Hepatic stellate cell (primary cell): ENCODE results near the gene GNAL.
"Not testable (repeated sequence)": the region's sequence is repeated elsewhere in the genome, so short reads cannot be mapped to it uniquely, and the experiment has no call there.

Experiments
- DNase-seq: peaks from one replicate; pipeline ENCODE4 v3.0.0; 2011; ENCODE audit warnings: low spot score

The GNAL gene

DNA sequence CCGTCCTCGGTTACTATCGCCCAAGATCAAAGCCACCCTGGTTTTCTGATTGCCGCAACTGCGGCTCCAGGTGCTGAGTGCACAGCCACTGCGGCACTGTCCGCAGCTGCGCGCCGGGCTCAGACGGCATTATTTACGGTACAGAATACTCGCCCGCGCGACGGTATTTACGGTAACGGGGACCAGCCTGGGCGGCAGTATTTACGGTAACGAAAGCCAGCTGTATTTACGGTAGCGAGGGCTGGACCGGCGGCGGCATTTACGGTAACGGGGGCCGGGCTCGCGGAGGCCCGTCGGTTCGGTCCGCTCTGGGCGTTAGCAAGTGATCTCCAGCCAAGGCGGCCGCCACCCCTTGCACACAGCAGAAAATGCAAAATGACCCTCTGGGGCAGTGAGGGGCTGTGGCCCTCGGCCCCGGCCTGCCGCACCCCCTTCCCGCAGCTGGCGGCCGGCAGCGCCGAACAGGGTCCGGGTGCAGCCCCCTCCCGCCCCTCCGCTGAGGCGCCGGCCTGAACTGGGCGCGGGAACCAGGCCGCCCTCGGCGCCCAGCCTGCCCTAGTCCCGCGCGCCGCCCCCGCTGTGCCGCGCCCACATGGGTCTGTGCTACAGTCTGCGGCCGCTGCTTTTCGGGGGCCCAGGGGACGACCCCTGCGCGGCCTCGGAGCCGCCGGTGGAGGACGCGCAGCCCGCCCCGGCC lies at the start of gene GNAL:
Gene GNAL (plus strand): TSS at position 293 of the 697 bp plus-strand sequence. CDS start 300 bp downstream, at position 593.
- DNase-seq, result peak; percentile 47

DNA sequence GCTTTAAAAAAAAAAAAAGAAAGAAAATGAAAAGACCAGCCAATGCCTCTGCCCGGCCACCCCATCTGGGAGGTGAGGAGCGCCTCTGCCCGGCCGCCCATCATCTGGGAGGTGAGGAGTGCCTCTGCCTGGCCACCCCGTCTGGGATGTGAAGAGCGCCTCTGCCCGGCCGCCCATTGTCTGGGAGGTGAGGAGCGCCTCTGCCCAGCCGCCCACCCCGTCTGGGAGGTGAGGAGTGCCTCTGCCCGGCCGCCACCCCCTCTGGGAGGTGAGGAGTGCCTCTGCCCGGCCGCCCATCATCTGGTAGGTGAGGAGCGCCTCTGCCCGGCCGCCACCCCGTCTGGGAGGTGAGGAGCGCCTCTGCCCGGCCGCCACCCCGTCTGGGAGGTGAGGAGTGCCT lies 41.8 kb upstream of the GNAL start:
- not testable (repeated sequence) for DNase-seq

DNA sequence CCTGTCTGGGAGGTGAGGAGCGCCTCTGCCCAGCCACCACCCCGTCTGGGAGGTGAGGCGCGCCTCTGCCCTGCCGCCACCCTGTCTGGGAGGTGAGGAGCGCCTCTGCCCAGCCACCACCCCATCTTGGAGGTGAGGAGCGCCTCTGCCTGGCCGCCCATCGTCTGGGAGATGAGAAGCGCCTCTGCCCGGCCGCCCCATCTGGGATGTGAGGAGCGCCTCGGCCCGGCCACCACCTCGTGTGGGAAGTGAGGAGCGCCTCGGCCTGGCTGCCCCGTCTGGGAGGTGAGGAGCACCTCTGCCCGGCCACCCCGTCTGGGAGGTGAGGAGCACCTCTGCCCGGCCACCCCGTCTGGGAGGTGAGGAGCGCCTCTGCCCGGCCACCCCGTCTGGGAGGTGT lies 41.3 kb upstream of the GNAL start:
- DNase-seq, result not testable (repeated sequence)

DNA sequence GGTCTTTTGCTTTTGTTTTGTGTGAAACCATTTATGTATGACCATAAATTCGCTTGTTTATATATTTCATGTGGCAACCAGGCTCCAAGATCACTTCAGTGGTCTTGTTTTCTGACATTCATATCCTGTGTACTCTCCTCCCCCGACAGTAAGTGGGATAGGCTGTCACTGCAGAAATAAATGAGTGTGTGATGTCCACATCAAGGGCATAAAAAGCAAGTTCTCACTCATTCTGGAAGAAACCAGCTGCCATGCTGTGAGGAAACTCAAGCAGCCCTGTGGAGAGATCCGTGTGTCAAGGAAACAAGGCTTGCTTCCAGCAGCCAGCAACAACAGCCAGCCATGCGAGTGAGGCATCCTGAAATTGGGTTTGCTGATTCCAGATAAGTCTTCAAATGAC lies 39.2 kb upstream of the GNAL start:
- DNase-seq, result no peak

GRCh38 chr18:11651899-11652298 lies 37.2 kb upstream of the GNAL start:
- DNase-seq, result no peak

- no peak for DNase-seq
Measured at GRCh38 chr18:11653521-11653920, 35.5 kb upstream of the GNAL start.

DNA sequence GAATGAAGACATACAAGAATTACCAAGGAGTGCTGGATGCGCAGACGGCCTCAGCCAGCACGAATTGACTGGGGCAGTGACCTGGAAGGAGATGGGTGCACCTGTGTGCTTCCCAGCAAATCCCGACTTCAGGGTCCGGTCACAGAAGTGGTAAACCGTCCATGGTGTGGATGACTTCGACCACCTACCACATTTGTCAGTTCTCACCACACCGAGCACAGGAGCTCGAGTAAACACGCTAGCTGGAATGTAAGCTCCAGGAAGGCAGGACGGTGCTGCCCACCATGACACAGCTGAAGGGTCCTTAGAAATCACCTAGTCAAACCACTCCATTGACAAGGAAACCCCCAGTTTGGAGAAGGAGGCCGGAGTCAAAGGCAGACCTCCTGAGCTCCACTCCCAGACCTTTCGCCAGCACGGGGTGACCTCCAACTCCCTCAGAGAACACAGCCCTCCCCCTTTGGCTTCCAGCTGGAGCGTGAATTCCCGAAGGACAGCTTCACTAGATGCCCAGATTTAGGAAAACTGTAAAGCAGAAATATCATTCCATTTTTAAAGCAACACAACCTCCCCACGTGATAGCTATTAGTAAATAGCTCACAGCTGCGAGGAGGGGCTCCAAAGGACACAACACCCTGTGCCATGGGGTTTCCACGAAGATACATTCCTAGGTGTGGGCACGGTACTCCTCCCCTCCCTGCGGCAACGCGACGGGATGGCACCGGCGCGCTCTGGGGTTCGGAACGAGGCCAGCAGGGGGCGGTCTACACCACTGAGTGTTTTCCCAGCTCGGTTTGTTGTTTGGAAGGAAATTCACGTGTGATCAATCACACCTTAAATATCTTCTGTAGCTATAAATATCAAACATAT lies 34.1 kb upstream of the GNAL start:
- peak; percentile 53 for DNase-seq

DNA sequence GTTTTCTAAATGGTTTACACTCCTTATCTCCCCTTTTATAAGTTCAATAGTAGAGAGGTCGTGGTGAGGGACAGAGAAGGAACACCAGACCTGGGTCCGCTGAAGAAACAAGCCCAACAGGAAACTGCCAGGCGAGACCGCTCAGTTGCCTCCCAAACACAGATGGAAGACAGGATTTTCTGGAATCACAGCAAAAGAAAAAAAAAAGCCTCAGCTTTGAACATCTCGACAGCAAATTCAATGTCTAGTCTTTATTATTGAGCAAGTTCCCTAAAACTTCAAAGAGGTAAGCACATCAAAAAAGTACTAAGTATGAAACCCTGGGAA lies 33.5 kb upstream of the GNAL start:
- no peak for DNase-seq

DNA sequence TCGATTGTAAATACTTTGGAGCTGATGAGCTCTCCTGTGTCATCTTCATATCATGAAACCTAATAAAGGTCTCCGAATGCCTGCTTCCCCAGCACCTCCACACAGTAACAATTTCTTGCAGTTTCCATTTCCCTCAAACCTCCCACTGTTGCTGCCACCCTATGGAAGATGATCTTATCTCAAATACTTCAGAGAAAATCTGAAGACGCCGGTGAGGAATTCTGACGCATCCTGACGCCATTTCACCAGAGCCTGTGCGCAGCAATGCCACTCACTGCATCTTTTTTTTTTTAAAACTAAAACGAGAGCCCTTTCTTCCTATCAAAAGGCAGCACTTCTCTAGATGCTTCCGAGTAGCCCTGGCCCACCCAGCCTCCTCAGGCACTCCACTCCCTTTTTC lies 31.9 kb upstream of the GNAL start:
- no peak for DNase-seq

GRCh38 chr18:11657554-11657953 lies 31.5 kb upstream of the GNAL start:
- no peak for DNase-seq

DNA sequence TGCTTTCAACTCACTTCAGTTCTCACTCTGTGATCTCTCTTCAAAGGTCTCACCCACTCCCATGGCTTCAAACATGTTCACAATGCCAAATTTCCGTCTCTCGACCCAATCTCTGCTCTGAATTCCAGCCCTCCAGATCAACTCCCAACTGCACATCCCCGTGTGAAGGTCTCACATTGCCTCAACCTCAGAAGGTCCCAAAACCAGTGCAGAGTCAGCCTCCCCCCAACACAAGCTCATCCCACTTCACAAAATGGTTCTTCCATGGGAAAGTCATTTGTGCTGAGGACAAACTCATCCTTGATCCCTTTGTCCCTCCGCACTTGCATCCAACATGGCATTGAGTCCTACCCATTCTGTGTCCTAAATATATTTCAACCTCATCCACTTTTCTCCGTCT lies 31.0 kb upstream of the GNAL start:
- DNase-seq, result no peak

- no peak for DNase-seq
Measured at GRCh38 chr18:11658989-11659388, 30.1 kb upstream of the GNAL start.

GRCh38 chr18:11660691-11661090 lies 28.4 kb upstream of the GNAL start:
- no peak for DNase-seq

DNA sequence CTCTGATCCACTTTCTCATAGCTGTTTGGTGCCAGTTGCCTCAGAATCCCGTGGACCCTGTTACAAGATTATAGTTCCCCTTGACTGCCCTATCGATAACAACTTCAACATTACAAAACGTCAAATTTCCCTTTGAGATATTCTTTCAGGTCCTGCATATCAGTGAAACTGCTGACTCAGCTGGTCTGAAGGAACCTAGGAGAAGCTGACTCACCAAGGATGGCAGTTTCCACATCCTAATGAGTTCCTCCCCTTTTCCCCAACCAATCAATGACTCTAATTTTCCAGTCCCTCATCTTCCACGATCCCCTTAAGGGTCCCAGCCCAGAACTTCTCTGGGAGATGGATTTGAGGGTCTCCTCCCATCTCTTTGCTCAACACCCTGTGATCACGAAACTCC lies 27.6 kb upstream of the GNAL start:
- no peak for DNase-seq

DNA sequence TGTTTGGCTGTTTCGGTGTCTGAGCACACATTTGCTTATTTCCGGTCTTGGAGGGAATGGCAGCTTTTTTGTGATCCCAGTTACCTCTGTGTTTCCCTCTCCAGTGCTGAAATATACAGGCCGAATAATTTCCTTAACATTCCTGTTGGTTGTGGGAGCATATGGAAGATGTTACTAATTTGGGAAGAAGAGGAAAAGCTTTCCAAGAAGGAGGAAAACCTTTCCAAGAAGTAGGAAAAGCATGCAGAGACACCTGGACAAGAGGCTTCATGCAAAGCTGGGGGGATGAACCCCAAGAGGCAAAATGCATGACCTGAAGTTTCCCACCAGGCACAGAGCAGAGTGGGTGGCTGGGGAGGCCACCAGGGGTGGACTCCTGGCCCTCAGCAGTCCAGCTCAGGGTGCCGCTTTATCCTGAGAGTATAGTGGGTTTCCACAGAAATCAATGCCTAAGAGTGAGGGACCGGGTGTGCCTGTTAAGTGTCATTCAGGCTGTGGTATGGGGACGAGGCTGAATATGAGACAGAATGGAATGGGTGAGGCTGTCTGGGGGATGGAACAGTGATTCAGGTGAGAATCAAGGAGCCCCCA lies 25.5 kb upstream of the GNAL start:
- DNase-seq, result no peak

- no peak for DNase-seq
Measured at GRCh38 chr18:11664286-11664685, 24.8 kb upstream of the GNAL start.

DNA sequence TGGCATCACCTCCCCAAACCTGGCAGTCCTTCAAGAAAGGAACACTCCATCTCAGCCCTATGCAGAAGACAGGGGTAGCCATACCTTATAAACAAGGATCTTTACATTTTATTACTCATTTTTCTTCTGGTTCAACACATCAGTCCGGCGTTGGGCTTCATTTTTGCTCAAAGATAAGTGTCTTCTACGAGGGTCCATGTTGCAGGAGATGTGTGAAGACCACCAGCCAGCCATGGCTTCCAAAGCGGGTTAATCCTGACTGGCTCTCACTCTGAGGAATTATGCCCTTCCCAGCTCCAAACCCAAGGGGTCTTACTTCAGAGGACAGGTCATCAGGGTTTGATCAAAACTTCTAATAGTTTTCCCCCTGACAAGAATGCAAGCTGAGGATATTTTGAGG lies 23.9 kb upstream of the GNAL start:
- DNase-seq, result no peak

GRCh38 chr18:11665587-11665986 lies 23.5 kb upstream of the GNAL start:
- DNase-seq, result no peak

GRCh38 chr18:11666176-11666575 lies 22.9 kb upstream of the GNAL start:
- DNase-seq, result no peak

GRCh38 chr18:11666831-11667230 lies 22.2 kb upstream of the GNAL start:
- DNase-seq, result no peak

GRCh38 chr18:11667578-11667977 lies 21.5 kb upstream of the GNAL start:
- no peak for DNase-seq

DNA sequence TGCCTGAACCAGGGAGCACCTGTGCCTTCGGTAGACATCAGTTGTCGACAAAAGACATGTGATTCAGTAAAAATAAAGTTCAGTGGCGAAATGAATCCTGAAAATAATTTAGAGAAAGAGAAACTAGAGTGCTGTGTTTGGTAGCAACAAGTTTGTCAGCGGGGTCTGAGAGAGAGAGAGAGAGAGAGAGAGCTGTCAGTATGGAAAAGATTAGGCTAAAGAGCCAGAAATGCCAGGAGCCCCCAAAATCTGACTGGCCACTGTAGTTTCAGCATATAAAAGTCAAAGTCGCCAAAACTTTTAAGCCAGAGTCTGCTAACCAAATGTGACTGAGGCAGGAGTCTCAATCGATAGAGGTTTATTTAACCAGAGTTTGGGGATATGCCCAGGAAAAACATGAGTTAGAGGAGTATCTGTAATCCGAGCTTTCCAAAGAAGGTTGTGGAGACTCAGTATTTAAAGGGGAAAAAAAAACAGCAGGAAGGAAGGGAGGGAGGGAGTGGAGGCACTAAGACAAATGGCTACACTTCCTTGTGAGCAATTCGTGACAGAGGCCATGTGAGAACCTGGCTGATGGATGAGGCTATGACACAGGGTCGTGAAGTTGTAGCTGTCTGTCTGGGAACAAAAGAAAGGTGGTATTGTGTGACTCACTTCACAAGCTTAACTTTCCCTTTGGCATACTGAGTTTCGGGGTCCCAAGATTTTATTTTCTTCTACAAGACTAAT lies 20.5 kb upstream of the GNAL start:
- no peak for DNase-seq
